Measurements from ENCODE around the gene SNCG. TPM values are rescaled to one million over a fixed set of nuclear protein-coding genes. Genes with fewer than 3 reads are reported as not detected.
"Not testable (repeated sequence)": the region's sequence is repeated elsewhere in the genome, so short reads cannot be mapped to it uniquely, and the experiment has no call there.

The SNCG gene
- polyA plus RNA-seq, 1 donor from 2014 or later = 6.1 TPM

- H2AFZ ChIP-seq (ENCODE audit: low read depth, low read length) = no peak overlapping the region
- H3K9me3 ChIP-seq (ENCODE audit: low read length) = no peaks in the 10 kb centered on the region
- no peaks in the 10 kb centered on the region for H3K79me2 ChIP-seq (replicated peaks; ENCODE audit: insufficient read depth, low read length)
- TF ChIP-seq POLR2AphosphoS5 (IDR thresholded peaks at IDR 0.05) = no peak
- no peak for TF ChIP-seq EP300 (conservative IDR thresholded peaks at IDR 0.05; ENCODE audit: poor library complexity, severe bottlenecking)
- TF ChIP-seq EZH2 (IDR thresholded peaks at IDR 0.05; ENCODE audit: borderline replicate concordance, insufficient read depth, low read length, poor library complexity, severe bottlenecking) = no peak
- no peak for TF ChIP-seq RAD21 (conservative IDR thresholded peaks at IDR 0.05)
- TF ChIP-seq TAF1 (IDR thresholded peaks at IDR 0.05; ENCODE audit: low read depth) = no peak
- TF ChIP-seq CTCF (IDR thresholded peaks at IDR 0.05; ENCODE audit: poor library complexity, severe bottlenecking) = no peak
- no peak for TF ChIP-seq REST (IDR thresholded peaks at IDR 0.05; ENCODE audit: borderline replicate concordance)
- TF ChIP-seq SMC3 (conservative IDR thresholded peaks at IDR 0.05; ENCODE audit: poor library complexity) = no peak
- no peak for TF ChIP-seq MXI1 (conservative IDR thresholded peaks at IDR 0.05; ENCODE audit: poor library complexity, severe bottlenecking)
- H3K36me3 ChIP-seq (ENCODE audit: insufficient read depth, low read length) = no peaks in the 10 kb centered on the region
- no peak overlapping the region for H3K4me2 ChIP-seq (ENCODE audit: low read length)
- no peak overlapping the region for H3K4me3 ChIP-seq (ENCODE audit: low read length)
- no peaks in the 10 kb centered on the region for H3K9me2 ChIP-seq (ENCODE audit: insufficient read depth, low read length)
- H3K27ac ChIP-seq (ENCODE audit: low read length) = no peak overlapping the region
- H4K20me1 ChIP-seq (ENCODE audit: insufficient read depth) = no peaks in the 10 kb centered on the region
- H3F3A ChIP-seq (ENCODE audit: insufficient read depth, low read length, poor library complexity, severe bottlenecking) = peaks cover 5% of the 10 kb centered on the region
- H3K27me3 ChIP-seq (ENCODE audit: insufficient read depth, low read depth, low read length) = no peaks in the 10 kb centered on the region
- no peak overlapping the region for H3K9ac ChIP-seq (ENCODE audit: low read length)
Observed at GRCh38 chr10:86932674-86933073, 25.7 kb upstream of the SNCG start.

- H3K36me3 ChIP-seq (ENCODE audit: insufficient read depth, low read length); H3K27ac ChIP-seq (ENCODE audit: low read length); H3K4me2 ChIP-seq (ENCODE audit: low read length); H3K27me3 ChIP-seq (ENCODE audit: insufficient read depth, low read depth, low read length); H3K4me3 ChIP-seq (ENCODE audit: low read length); H3K9ac ChIP-seq (ENCODE audit: low read length); H3K79me2 ChIP-seq (replicated peaks; ENCODE audit: insufficient read depth, low read length); H2AFZ ChIP-seq (ENCODE audit: low read depth, low read length); H3K9me2 ChIP-seq (ENCODE audit: insufficient read depth, low read length); H3F3A ChIP-seq (ENCODE audit: insufficient read depth, low read length, poor library complexity, severe bottlenecking); H3K9me3 ChIP-seq (ENCODE audit: low read length); H4K20me1 ChIP-seq (ENCODE audit: insufficient read depth): not testable (repeated sequence)
Observed at GRCh38 chr10:86934162-86934711, 24.2 kb upstream of the SNCG start.
